ENCODE results near the gene CMKLR1.

Gene CMKLR1

DNA sequence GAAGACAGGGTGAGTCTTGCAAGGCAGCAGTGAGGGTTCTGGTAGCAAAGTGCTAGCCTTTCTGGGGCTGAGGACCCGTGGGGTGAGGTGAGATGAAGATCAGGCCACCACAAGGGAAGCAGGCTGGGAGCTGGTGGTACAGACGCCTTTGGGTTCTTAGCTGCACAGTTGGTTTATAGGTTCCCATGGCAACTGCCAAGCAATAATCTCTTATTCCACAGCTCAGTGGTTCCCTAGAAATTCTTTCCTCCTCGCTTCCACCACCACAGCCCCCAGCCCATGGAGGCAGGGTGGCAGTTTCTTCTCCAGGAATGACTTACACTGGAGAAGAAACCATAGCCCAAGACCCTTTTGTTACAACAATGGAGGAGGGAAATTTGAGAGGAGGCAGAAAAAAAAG is 82.1 kb downstream of the CMKLR1 start:
- Histone ChIP-seq H3K27ac (ENCODE audit: low read depth, low read length, severe bottlenecking) (no peak overlapping the region), H3K4me3 (ENCODE audit: extremely low read depth, insufficient read depth, low read length, poor library complexity, severe bottlenecking) (no peak overlapping the region), H3K36me3 (ENCODE audit: control insufficient read depth, insufficient read depth, low read length) (no peaks in the 10 kb centered on the region), H3K9me3 (ENCODE audit: control insufficient read depth, low read length) (peaks cover 25% of the 10 kb centered on the region), H3K4me1 (ENCODE audit: control insufficient read depth, insufficient read depth, low read length, poor library complexity, severe bottlenecking) (peaks cover 3% of the 10 kb centered on the region)
- 60 to 83% methylated on average over 1 to 2 of the region's 3 CpGs for WGBS, 2 experiments (ENCODE audit: insufficient coverage in 2 of 2)

DNA sequence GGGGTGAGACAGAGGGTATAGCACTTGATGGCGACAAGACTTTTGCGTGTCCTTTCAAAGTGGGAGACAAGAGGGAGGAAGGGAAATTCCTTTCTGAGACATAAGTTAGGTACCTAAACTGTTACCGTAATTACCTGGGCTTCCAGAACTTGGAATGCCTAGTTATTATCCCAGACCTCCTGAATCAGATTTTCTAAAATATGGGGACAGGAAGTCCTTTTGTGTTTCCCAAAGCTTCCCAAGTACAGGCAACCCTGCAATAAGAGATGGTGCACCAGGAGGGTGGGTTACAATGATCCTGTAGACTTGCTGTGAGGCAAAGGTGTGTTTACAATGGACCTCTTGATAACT is 83.9 kb downstream of the CMKLR1 start:
- Histone ChIP-seq H3K4me3 (ENCODE audit: extremely low read depth, insufficient read depth, low read length, poor library complexity, severe bottlenecking) (no peak overlapping the region), H3K36me3 (ENCODE audit: control insufficient read depth, insufficient read depth, low read length) (no peaks in the 10 kb centered on the region), H3K9me3 (ENCODE audit: control insufficient read depth, low read length) (peaks cover 16% of the 10 kb centered on the region), H3K4me1 (ENCODE audit: control insufficient read depth, insufficient read depth, low read length, poor library complexity, severe bottlenecking) (peaks cover 3% of the 10 kb centered on the region), H3K27ac (ENCODE audit: low read depth, low read length, severe bottlenecking) (no peak overlapping the region)
- WGBS, 2 experiments (ENCODE audit: insufficient coverage in 2 of 2): 87 to 100% methylated on average over 3 of the region's 3 CpGs

DNA sequence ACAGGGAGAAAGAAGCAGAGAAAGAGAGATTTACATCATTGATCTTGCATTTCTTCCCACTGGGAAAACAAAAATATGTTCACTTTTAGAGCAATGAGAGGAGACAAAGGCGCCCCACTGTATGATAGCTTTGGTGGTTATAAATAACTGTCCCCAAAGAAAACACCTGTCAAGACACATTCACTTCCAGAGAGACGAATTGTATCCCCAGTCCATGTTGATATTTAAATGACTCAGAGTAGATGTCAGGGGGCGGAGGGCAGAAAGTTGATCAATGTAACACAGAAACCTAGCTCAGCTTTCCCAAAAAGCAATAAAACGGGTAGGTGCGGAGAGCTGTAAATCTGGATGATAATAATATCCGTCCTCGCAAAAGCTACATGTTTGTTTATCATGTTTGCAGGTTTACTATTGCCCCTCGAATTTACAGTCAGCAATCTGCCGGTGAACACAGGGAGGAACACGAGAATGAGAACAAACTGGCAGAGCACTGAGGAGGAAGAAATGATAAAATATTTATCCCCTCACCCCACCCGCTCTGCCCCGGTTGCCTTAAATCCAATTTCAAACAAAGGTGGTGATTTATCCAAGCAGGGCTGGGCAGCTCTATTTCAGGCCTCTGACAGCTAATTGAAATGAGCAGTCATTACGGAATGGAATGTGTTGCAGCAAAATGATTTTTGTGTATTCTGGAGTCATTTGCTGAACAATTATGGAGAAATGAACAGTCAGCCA is 84.4 kb downstream of the CMKLR1 start:
- Histone ChIP-seq H3K27ac (ENCODE audit: low read depth, low read length, severe bottlenecking) (no peak overlapping the region), H3K9me3 (ENCODE audit: control insufficient read depth, low read length) (peaks cover 12% of the 10 kb centered on the region), H3K4me1 (ENCODE audit: control insufficient read depth, insufficient read depth, low read length, poor library complexity, severe bottlenecking) (peaks cover 3% of the 10 kb centered on the region), H3K4me3 (ENCODE audit: extremely low read depth, insufficient read depth, low read length, poor library complexity, severe bottlenecking) (no peak overlapping the region), H3K36me3 (ENCODE audit: control insufficient read depth, insufficient read depth, low read length) (no peaks in the 10 kb centered on the region)
- WGBS, 2 experiments (ENCODE audit: insufficient coverage in 2 of 2): 88 to 95% methylated on average over 7 to 8 of the region's 13 CpGs

DNA sequence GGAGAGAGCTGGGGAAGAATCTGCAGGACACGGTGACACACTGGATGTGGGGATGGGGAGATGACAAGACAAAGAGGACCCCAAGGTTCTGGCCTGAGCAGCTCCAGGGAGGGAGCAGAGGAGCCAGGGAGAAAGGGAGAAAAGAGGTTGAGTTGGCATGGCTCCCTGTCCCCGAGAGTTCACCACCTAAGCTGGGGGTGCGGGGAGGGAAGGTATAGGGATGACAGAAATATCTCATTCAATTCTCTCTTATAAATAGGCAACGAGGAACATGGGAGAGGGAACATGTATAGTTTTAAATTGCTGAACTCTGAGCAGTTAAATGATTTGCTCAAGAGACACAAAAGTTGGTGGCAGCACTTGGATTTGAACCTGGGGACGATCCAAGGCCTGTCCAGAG is 85.1 kb downstream of the CMKLR1 start:
- peaks cover 3% of the 10 kb centered on the region for H3K4me1 ChIP-seq (ENCODE audit: control insufficient read depth, insufficient read depth, low read length, poor library complexity, severe bottlenecking)
- peaks cover 7% of the 10 kb centered on the region for H3K9me3 ChIP-seq (ENCODE audit: control insufficient read depth, low read length)
- WGBS, 2 experiments (ENCODE audit: insufficient coverage in 2 of 2): 58 to 77% methylated on average over 3 to 5 of the region's 5 CpGs
- H3K27ac ChIP-seq (ENCODE audit: low read depth, low read length, severe bottlenecking): peak overlapping the region; percentile 23
- no peaks in the 10 kb centered on the region for H3K36me3 ChIP-seq (ENCODE audit: control insufficient read depth, insufficient read depth, low read length)
- H3K4me3 ChIP-seq (ENCODE audit: extremely low read depth, insufficient read depth, low read length, poor library complexity, severe bottlenecking): no peak overlapping the region

DNA sequence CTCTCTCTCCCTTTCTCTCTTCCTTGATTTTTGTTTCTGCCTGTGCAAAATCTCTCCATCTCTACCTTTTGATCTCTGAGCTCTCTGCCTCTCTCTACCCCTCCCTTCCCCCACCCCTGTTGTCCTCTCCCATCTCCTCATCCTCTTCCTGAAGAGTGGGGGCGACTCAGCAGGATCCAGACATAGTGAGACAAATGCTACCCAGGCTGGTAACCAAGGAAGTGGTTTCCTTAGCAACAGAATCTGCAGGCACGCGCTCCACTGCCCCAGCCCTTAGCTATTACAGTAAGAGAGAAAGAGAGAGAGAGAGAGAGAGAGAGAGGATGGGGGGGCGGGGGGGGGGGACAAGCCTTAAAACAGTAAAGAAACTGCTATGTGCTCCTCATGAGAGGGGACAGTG is 85.6 kb downstream of the CMKLR1 start:
- no peaks in the 10 kb centered on the region for H3K36me3 ChIP-seq (ENCODE audit: control insufficient read depth, insufficient read depth, low read length)
- peak overlapping the region; percentile 23 for H3K27ac ChIP-seq (ENCODE audit: low read depth, low read length, severe bottlenecking)
- H3K9me3 ChIP-seq (ENCODE audit: control insufficient read depth, low read length): peaks cover 4% of the 10 kb centered on the region
- no CpG with 5 or more reads among the region's 4 CpGs for WGBS, 2 experiments (ENCODE audit: insufficient coverage in 2 of 2)
- peaks cover 3% of the 10 kb centered on the region for H3K4me1 ChIP-seq (ENCODE audit: control insufficient read depth, insufficient read depth, low read length, poor library complexity, severe bottlenecking)
- no peak overlapping the region for H3K4me3 ChIP-seq (ENCODE audit: extremely low read depth, insufficient read depth, low read length, poor library complexity, severe bottlenecking)

DNA sequence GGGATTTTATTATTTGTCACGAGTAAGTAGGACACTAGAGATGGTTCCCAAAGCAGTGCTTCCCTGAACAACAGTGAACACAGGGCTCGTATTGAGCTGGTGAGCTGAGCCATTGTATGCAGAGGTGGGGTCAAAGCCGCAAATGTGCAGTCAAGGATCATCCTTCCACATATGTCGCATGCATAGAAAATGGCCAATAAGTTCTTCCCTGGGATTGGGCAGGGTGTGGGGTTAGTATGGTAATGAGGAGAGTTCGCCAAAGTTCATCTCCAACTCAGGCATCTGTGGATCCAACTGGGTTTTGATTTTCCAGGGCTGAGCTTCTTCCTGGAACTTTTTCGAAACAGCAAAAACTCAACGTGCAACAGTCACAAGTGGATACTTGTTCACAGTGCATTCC is 86.6 kb downstream of the CMKLR1 start:
- Histone ChIP-seq H3K4me1 (ENCODE audit: control insufficient read depth, insufficient read depth, low read length, poor library complexity, severe bottlenecking) (peaks cover 3% of the 10 kb centered on the region), H3K27ac (ENCODE audit: low read depth, low read length, severe bottlenecking) (peak overlapping the region; percentile 36), H3K9me3 (ENCODE audit: control insufficient read depth, low read length) (peaks cover under 1% of the 10 kb centered on the region), H3K4me3 (ENCODE audit: extremely low read depth, insufficient read depth, low read length, poor library complexity, severe bottlenecking) (no peak overlapping the region), H3K36me3 (ENCODE audit: control insufficient read depth, insufficient read depth, low read length) (no peaks in the 10 kb centered on the region)
- WGBS, 2 experiments (ENCODE audit: insufficient coverage in 2 of 2): 86 to 93% methylated on average over 6 to 7 of the region's 7 CpGs

DNA sequence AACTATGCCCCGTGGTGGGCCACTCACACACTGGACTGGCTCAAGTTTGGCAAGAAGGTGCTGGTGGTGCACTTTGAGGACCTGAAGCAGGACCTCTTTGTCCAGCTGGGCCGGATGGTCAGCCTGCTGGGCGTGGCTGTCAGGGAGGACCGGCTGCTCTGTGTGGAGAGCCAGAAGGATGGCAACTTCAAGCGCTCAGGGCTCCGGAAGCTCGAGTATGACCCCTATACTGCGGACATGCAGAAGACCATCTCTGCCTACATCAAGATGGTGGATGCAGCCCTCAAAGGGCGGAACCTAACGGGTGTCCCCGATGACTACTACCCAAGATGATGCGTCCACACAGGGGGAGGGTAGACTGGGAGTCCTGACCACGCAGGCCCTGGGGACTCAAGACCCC is 91.1 kb downstream of the CMKLR1 start:
- H3K36me3 ChIP-seq (ENCODE audit: control insufficient read depth, insufficient read depth, low read length): no peaks in the 10 kb centered on the region
- no peaks in the 10 kb centered on the region for H3K9me3 ChIP-seq (ENCODE audit: control insufficient read depth, low read length)
- no peak overlapping the region for H3K27ac ChIP-seq (ENCODE audit: low read depth, low read length, severe bottlenecking)
- no peaks in the 10 kb centered on the region for H3K4me1 ChIP-seq (ENCODE audit: control insufficient read depth, insufficient read depth, low read length, poor library complexity, severe bottlenecking)
- WGBS, 2 experiments (ENCODE audit: insufficient coverage in 2 of 2): 90 to 95% methylated on average over 11 to 13 of the region's 13 CpGs
- no peak overlapping the region for H3K4me3 ChIP-seq (ENCODE audit: extremely low read depth, insufficient read depth, low read length, poor library complexity, severe bottlenecking)

DNA sequence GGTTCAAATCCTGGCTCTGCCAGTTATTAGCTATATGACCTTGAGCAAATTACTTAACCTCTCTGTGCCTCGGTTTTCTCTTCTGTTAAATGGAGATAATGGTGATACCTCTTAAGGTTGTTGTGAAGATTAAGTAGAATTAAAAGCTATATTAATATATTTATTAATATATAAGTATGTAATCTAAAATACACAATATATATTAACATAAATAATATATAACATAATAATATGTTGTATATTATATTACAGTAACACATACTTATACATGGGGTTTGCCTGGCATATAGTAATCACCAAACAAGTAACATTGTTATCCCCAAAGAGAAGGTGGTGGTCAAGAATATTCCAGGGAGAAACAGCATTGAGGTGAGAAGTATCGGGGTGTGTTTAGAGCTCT is 92.0 kb downstream of the CMKLR1 start:
- H3K4me3 ChIP-seq (ENCODE audit: extremely low read depth, insufficient read depth, low read length, poor library complexity, severe bottlenecking): no peak overlapping the region
- WGBS, 2 experiments (ENCODE audit: insufficient coverage in 2 of 2): 100% methylated on average over 1 of the region's 2 CpGs; no CpG with 5 or more reads in 1 of the 2 experiments
- no peak overlapping the region for H3K27ac ChIP-seq (ENCODE audit: low read depth, low read length, severe bottlenecking)
- peaks cover 2% of the 10 kb centered on the region for H3K4me1 ChIP-seq (ENCODE audit: control insufficient read depth, insufficient read depth, low read length, poor library complexity, severe bottlenecking)
- H3K36me3 ChIP-seq (ENCODE audit: control insufficient read depth, insufficient read depth, low read length): no peaks in the 10 kb centered on the region
- H3K9me3 ChIP-seq (ENCODE audit: control insufficient read depth, low read length): no peaks in the 10 kb centered on the region

DNA sequence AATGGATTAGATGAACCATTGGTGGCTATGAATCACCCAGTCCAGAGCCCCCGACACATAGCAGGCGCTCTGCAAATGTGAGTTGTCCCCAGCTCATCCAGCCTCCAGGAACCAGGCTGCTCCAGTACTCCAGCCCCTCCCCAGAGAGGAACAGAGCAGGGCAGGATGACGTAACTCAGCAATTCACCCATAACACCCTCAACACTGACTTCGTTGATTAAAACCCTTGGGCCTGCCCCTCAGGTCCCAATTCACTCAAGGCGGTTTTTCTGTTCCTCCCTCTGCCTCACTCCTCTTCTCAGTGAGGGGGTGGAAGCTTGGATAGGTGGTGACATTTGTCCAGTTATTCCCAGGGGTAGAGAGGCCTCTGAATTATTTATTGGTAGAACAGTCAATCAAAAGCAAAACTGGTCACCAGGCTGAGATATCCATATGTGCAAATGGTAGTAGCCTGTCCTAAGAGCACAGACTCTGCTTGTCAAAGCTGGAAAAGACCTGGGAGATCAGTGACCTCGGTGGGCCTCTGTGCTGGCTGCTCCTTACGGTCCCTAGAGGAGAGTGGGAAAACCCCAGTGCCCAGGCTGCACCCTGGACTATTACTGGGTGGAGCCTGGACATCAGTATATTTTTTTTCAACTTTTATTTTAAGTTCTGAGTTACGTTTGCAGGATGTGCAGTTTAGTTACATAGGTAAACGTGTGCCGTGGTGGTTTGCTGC is 97.0 kb downstream of the CMKLR1 start:
- 92 to 97% methylated on average over 3 to 5 of the region's 10 CpGs for WGBS, 2 experiments (ENCODE audit: insufficient coverage in 2 of 2)
- no peaks in the 10 kb centered on the region for H3K9me3 ChIP-seq (ENCODE audit: control insufficient read depth, low read length)
- peak overlapping the region; percentile 37 for H3K27ac ChIP-seq (ENCODE audit: low read depth, low read length, severe bottlenecking)
- H3K36me3 ChIP-seq (ENCODE audit: control insufficient read depth, insufficient read depth, low read length): no peaks in the 10 kb centered on the region
- H3K4me3 ChIP-seq (ENCODE audit: extremely low read depth, insufficient read depth, low read length, poor library complexity, severe bottlenecking): no peak overlapping the region
- peaks cover 3% of the 10 kb centered on the region for H3K4me1 ChIP-seq (ENCODE audit: control insufficient read depth, insufficient read depth, low read length, poor library complexity, severe bottlenecking)

DNA sequence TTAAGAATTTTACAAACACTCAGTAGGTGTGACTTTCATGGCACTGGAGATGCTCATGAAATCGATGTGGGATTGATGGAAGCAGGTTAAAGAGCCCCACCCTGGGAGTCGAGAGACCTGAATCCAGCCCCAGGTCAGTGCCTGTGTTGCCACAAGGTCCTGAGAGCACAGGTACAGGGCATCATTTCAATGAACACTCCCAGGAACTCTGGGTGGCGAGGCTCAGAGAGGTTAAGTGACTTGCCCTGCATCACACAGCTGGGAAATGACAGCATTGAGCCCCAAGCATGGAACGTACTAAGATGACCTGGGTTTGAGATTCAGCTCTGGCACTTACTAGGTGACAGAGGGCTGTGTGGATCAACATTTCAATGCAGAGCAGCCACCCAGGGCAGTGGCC is 98.2 kb downstream of the CMKLR1 start:
- WGBS, 2 experiments (ENCODE audit: insufficient coverage in 2 of 2): 91 to 97% methylated on average over 4 of the region's 4 CpGs

More for the DNA sequence above, 98.2 kb downstream of the CMKLR1 start:
- no peak overlapping the region for H3K4me3 ChIP-seq (ENCODE audit: extremely low read depth, insufficient read depth, low read length, poor library complexity, severe bottlenecking)
- H3K9me3 ChIP-seq (ENCODE audit: control insufficient read depth, low read length): no peaks in the 10 kb centered on the region
- H3K36me3 ChIP-seq (ENCODE audit: control insufficient read depth, insufficient read depth, low read length): no peaks in the 10 kb centered on the region
- H3K4me1 ChIP-seq (ENCODE audit: control insufficient read depth, insufficient read depth, low read length, poor library complexity, severe bottlenecking): peaks cover 3% of the 10 kb centered on the region
- H3K27ac ChIP-seq (ENCODE audit: low read depth, low read length, severe bottlenecking): no peak overlapping the region

Measured in mesodermal cell (in vitro differentiated cells).